Suppressor macrophage treated with lipopolysaccharide for 1 hour (primary cell): Measurements from ENCODE around the gene SERPINB12.

Experiments used
- DNase-seq, 3 donors: peaks; one replicate each; pipeline ENCODE4 v3.0.0-alpha.2; 2020 to 2022

The SERPINB12 gene, protein sequence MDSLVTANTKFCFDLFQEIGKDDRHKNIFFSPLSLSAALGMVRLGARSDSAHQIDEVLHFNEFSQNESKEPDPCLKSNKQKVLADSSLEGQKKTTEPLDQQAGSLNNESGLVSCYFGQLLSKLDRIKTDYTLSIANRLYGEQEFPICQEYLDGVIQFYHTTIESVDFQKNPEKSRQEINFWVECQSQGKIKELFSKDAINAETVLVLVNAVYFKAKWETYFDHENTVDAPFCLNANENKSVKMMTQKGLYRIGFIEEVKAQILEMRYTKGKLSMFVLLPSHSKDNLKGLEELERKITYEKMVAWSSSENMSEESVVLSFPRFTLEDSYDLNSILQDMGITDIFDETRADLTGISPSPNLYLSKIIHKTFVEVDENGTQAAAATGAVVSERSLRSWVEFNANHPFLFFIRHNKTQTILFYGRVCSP

DNA sequence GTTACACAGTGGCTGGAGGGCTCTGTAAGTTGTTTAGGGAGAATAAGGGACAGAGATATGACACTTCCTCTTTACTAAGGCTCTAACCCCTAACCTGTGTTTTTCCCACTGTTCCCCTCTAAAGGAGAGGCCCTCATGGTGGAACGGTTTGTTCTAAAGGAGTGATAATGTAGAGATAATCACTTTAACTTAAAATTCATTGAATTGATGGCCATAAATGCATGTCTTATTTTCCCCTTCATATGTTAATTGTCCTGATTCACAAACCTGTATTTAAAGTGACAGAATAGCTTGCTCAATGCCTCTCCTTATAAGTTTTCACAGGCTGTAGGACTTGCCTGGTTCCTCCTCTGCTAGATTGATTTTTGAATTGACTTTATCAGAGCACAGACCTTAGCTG, at the start of gene SERPINB12:
SERPINB12 (plus strand) TSS at position 301 of the 400 bp plus-strand sequence. CDS start 13,791 bp downstream, outside the sequence.
- DNase-seq, result no peak

DNA sequence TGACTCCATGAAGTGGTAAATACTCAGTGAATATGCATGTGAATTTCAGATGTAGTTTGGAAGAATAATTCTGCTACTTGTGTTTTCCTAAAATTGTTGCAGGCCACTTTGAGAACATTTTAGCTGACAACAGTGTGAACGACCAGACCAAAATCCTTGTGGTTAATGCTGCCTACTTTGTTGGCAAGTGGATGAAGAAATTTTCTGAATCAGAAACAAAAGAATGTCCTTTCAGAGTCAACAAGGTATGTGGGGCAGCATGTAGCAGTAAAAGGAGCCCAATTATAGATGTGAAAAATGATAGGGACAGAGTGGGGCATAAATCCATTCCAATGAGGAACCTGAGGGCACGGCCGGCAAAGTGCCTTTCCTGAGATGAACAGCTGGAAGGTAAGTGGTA, 49.3 kb upstream of the SERPINB12 start:
- DNase-seq, result no peak

DNA sequence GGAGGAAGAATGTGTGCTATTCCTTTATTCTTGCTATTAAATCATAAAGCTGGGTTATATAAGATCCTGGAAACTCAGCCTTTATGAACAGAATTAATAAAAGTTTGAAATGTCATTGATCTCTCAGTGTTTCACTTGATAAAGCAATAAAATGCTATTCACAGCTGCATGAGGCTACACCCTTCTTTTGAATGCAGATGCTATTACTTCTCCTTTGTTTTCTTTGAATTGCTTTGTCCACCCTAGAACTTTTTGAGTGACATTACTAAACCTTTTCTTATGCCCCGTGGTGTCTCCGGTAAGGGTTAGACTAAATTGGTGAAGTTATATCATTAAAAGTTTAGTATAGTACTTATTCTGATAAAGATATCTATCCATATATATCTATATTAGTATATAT, 46.5 kb upstream of the SERPINB12 start:
- no peak for DNase-seq

DNA sequence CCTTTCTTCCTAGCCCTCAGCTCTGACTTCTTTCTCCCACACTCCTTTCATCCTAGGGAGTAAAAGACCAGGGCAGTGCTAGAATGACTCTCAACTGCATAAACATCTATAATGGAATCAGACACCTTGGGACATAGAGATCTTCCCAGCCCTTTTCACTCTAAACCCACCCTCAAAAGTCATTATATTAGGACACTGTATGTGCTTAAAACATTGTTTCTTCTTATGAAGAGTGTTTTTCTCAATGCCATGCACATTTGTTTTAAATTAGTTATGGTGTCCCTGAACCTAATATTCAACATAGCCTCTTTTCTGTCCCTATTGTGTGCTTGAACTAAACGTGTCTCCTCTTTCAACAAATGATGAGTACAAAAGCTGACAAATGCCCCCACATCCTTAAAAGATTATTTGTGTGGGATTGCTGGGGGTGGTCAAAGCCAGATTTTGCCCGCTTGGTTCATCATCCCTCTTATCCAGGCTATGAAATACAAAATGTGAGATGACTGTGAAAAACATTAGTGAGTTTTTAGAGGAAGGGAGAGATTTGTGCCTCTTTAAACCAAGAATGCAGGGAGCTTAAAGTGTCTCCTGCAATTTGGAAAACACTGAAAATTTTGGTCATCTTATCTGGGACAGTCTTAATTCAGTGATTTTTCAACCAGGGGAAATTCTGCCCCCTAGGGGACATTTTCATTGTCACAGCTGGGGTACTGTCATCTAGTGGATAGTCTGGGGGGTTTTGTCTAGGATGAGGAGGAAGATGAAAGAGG, 36.4 kb upstream of the SERPINB12 start:
- peak; percentile 59 to 69 (median 69) for DNase-seq

DNA sequence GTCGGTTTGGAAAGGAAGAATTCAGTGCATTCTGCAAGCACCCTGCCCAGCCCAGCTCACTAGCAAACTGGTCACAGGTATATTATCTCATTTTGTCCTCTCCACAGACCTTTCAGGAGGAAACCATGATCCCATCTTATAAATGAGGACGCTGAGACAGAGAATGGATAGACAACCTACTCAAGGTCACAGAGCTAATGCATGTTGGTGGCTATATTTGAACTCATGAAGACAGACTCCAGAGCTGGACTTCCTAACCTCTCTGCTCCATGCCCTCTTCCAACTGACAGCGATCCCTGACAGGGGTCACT, 35.9 kb upstream of the SERPINB12 start:
- DNase-seq, result no peak

DNA sequence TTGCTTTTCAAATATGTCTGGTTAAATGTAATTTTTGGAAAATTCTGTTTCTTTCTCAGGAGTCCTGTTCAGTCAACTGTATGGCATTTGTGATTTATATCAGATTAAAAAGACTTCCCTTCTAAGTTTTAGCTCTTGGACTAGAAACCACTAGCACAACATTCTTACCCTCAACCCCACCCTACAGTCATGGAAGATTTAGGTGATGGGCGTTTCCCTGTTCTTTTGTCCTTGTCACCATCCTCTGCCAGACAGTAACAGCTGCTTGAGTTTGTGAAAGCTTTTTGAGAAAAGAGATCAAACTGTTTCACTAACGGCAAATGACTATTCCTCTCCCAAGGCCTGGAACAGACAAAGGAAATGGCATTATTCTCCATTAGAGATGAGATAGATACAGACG, 33.6 kb upstream of the SERPINB12 start:
- DNase-seq, result no peak

DNA sequence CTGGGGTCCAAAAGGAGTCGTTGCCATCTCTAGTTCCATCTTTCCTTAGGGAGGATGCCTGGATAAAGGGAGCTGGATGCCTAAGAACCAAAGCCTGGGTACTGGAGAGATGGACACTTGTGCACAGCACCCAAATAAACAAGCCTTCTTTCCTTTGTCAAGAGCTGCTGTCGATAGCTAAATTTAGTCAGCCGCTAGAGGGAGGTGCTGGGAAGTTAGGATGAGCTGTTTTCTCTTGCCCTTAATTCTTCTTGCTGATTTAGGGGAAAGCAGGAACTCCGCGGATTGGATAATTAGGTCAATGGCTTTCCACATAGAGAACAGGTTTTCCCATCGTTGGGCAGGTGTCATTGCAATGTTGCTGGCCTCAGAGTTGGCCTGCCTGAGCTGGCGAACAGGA, 30.9 kb upstream of the SERPINB12 start:
- DNase-seq, result peak; percentile 40 to 63 (median 58)

DNA sequence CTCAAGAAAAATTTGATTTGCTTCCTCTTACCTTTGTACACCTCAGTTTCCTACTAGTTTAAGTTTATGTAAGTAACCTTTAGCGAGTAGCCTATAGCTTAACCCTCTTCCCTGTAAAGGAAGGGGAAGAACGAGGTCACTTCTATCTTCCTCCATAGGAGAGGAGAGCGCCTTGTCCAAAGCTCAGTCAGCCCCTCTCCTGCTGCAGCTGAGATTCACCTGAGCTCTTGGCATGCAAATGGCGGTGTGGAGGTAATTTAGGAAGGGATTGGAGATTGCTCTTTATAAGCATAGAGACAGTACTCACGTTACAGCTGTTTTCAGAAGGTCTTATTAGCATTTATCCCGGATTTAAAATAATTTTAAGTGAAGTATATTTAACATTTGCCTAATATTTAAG, 27.8 kb upstream of the SERPINB12 start:
- DNase-seq, result no peak

DNA sequence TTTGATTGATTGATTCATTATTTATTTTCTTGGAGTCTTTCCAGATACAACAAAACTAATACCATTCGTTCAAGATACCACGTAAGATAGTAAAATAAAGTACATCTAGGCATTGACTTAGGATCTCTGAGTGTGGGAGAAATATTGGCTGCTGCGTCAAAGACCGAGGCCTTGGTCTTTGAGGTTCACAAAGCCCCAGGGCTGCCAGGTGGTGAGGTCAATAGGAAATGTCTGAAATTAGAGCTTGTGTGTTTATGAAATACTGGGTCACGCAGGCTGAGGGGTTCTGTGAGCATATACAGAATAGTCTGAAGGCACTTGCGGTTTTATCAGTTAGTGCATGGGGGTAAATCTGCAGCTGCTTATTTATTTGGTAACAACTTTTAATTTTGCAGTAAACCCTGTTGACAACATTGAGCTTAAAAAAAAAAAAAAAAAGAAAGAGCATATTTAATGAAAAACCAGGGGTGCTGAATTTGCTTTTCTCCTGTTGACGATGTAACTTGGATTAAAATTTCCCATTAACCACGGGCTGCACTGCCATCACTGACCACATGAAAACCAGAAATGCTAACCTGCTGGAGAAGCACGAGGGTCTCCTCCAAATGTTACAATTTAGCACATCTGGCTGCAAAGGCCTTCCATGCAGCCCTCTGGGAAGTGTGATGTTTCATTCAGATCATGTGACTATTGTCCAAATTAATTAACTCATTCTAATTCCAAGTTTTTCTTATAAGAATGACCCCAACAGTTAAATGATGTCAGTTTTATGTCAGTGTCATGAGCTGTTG, 27.1 kb upstream of the SERPINB12 start:
- no peak for DNase-seq

DNA sequence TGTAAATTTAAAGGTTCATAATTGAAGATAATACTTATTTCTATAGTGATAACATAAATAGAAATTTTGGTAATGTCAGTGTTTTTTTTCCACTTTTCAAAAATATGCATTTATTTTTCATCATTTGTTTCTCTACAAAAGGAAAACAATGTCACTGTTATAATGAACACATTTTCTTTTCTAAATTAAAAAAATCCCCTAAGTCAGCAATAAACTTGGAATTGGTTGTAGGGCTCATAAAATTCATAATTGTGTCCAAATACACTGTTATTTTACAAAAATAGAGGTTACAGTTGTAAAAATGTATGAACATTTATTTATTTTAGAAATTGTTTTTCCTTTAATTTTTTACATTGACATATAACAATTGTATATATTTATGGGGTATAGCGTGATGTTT, 26.4 kb upstream of the SERPINB12 start:
- no peak for DNase-seq

DNA sequence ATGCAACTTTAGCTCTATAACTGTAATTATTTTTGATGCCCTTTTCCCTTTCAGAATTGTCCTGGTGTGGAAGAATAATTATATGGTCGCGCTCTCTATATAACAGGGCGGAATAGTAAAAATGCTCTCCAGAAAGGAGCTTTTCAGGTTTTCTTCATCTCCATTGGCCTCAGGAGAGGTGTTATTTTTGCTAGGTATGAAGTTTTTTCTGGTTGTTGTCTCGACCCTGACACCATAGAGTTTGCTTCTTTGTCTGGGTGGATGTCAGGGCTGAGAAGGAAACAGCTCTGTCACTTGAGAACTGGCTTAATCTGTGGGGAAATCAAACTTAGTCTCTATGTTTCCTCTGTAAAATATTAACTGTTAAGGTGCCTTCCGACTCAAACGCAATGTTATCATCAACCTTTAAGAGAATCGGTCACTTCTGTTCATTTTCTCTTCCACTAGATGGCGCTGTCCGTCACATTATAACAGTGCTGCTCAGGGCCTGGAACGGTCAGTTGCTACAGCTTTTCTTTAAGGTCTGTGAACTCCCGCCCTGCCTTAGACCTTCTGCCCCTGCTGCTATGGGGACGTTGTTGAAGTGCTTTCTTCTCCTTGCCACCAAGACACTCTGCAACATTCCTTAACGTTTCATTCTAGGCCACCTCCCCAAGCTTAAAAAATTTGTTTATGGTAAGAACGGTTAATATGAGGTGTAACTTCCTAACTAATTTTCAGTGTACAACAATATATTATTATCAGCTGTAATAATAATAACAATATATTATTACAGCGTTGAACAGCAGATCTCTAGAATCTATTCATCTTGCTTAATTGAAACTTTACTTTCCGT, 23.8 kb upstream of the SERPINB12 start:
- peak; percentile 83 to 94 (median 86) for DNase-seq

DNA sequence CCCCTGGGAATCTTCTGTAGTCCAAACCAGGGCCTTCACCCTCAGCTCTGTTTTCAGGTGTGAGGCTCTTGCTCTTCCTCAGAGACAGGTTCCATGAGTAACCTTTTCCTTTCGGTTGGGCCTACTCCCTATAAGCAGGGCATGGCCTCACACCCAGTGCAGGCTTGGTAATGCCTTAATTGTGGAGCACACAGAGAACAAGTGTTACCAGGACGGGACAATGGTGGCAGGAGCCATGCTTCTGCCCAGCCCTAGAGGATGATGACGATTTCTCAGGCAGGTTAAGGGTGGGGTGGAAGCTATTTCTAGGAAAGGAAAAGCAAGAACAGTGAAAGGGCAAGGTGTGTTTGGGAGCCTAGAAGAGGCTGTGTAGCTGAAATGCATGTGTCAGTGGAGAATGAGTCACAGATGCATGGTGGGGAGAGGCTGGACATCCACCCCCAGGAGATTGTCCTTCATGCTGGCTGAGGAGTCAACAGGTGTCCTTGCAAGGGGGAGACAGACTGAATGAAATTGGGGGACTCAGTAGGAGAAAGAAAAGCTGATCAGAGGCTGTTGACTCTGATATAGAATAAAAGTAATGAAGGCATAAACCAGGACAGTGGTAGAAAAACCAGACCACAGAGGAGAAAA, 22.0 kb upstream of the SERPINB12 start:
- DNase-seq, result no peak

DNA sequence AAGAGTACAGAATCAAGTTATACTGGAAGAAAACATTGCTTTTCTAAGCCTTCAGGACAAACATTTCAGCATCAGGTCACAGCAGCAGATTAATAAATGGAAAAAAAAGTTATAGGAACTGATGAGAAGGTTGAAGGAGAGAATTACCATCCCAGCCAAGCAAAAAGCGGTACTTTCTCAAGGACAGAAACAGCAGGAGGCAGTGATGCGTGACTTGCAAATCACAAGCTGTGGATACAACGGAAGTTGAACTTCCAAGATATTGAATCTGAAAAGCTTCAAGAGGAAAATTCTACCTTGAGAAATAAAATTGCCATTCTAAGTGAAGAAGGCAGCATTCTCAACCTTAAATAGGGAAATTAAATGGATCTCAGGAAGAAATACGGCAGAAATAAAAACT, 18.5 kb upstream of the SERPINB12 start:
- DNase-seq, result no peak

DNA sequence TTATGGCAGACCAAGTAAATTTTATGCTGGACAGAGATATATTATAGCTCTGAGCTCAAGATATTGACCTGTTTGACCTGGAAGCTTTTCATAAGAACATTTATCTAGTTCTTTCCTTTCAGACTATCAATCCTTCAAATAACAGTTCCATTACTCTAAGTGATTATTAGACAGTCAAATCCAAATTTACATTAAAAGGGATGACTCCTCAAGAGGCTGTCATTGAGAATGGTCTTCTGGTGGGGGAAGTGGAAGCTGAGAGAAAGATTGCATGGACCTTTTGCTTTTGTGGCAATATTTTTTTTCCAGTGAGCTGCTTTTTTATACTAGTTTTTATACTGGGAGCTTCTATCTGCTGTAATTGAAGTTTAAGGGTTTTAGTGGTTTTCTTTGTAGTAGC, 14.9 kb upstream of the SERPINB12 start:
- DNase-seq, result no peak

DNA sequence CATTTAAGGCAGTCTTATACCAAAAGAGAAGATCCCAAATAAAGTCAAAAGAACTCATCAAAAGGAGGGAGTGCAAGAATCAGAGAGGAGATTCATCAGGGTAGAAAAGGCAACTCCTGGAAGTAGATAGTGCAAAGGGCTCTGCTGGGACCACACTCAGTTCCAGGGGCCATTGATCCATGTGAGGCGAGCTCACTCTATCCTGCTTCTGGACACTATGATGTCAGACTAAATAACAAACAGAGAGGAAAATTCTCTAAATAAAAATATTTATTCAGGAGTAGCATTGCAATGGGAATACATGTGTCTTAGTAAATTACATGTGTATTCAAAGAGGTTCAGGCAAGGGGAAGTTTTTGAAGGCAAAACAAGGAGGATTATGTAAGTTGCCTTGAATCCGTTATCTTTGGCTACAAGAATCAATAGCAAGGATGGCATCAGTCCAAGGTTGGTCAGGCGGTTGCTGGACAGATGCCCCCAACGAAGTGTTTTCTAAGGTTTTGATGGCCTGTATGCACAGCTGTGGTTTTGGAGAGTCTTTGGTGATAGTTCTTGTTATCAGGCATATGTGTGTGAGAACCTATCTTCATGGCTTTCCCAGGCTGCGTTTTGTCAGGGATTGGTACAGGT, 13.2 kb upstream of the SERPINB12 start:
- no peak for DNase-seq

DNA sequence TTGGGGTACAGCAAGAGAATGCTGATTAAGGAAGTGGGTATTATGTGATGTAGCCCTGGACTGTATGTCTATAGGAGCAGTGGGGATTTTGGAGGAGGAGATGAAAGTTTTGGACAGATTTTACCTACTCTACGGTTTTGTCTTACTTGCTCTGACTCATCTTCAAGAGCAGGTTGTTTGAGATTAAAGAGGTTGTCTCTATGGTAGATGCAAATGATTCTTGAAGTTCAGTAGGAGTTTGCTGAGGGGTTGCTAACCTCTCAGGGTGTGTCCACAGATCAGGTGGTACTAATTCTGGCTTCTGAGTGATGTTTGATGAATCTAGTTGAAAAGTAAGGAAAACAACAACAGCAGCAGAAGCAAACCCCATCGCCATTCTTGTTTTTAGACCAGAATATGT, 9.7 kb upstream of the SERPINB12 start:
- no peak for DNase-seq

DNA sequence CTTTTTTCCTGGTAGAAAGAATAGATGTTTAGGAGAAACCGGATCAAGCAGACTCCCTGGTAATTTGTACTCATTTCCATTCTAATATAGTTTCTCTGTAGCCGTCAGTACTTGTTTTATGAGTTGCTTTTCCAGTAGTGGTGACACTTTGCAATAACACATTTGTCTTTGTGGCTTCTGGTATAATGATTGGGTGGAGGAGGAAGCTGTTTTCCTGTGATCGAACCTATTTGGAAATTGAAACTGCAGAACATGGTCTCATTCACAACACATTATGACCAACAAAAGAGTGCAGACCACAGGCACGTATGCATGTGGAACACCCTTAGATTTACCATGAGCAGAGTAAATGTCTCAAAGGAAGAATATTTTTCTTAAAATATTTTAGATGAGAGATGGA, 7.6 kb upstream of the SERPINB12 start:
- DNase-seq, result peak in 2 of 3 donors; percentile 27 to 32

DNA sequence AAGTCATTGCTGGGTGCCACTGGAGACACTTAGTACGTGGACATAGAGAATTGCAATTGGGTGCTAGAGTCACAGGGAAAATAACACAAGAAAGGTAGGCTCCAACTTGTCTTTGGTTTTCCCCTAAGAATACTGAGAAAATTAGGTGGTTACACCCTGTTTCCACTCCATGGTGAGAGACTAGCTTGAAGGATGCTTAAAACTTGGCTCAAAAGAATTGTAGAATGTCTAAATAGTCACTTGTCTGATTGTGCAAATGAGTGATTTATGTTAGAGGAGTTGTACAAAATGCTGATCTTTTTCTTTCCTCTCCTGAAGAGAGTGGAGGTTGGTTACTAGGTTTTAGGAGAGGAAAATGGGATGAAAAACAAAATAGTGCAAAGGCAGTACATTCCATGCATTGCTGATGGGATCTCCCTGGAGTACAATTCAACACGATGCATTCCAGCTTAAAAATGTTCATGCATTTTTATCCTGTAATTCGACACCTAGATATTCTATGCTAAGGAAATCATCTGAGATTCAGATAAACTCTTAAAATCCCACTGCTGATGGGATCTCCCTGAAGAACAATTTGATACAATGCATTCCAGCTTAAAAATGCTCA, 2.2 kb upstream of the SERPINB12 start:
- no peak for DNase-seq

DNA sequence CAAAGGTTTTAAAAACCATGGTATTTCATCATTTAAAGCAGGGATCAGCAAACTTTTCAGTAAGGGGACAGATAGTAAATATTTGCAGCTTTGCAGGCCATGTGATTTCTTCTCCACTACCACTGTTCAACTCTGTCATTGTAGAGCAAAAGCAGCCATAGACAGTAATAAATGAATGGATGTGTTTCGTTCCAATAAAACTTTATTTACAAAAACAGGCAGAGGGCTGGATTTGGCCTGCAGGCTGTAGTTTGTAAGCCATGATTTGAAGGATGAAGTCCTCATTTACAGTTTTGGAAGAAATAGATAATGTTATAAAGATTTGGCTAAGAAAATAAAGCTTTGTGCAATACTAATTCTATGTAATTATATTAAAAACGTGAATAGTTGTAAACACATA, 1.8 kb downstream of the SERPINB12 start:
- no peak for DNase-seq

DNA sequence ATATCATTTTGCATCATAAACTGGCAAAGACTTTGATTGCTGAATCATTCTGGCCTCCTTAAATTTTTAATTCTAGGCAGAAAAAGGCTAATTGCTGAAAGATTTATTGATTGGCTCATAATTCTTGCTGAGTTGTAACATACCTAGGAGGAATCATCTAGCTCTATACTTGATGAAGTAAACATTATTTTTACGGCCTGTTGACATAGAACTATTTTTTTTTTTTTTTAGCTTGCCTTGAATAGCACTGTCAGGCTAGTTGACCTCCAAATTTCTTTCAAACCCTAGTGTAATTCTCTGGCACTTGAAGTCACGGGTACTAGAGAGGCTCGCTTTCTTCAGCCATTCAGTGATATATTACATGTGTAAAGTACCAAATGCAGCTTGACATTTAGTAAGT, 2.8 kb downstream of the SERPINB12 start:
- no peak for DNase-seq

DNA sequence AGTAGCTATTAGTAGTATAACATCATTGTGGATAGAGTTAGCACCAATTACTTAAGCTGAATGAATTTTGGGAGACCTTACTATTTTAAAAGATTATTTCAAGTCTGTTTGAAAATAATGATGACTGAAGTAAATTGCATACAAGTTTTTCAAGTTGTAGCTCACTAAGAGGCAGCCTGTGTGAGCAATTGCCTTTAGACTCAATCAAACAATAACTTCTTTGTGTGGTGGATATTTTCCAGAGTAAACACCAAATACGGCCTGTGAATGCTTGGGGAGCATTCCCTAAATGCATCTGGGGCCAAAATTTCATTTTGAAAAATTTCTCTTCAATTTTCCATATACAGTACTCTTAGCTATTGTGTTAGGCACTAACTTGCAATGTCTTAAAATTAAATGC, 7.9 kb downstream of the SERPINB12 start:
- DNase-seq, result no peak
